Immature natural killer cell (primary cell): ENCODE measurements around the gene GPX2. TPM values are rescaled to one million over a fixed set of nuclear protein-coding genes. Genes with fewer than 3 reads are reported as not detected.
A peak's percentile ranks its signal among the peaks of the same experiment; 100 is the strongest.
"Not testable (repeated sequence)": the region's sequence is repeated elsewhere in the genome, so short reads cannot be mapped to it uniquely, and the experiment has no call there.

ENCODE experiments used
- DNase-seq, 3 donors: peaks; one replicate each; pipeline ENCODE4 v3.0.0; 2022; ENCODE audit warnings: mixed read lengths in 1 of 3
- H3K27ac Mint-ChIP-seq, 6 donors: one replicate each; pipeline ENCODE4 v1.8.0; 2020; ENCODE audit warnings: mixed read lengths in 6 of 6, mild to moderate bottlenecking in 5 of 6, inconsistent platforms in 4 of 6, moderate library complexity in 3 of 6
- H3K27me3 Mint-ChIP-seq, 3 donors: one replicate each; pipeline ENCODE4 v1.8.0; 2020 to 2021; ENCODE audit warnings: low read depth in 3 of 3, mild to moderate bottlenecking in 3 of 3, mixed read lengths in 3 of 3, moderate library complexity in 3 of 3, inconsistent platforms in 1 of 3
- H3K36me3 Mint-ChIP-seq, 3 donors: one replicate each; pipeline ENCODE4 v1.8.0; 2020; ENCODE audit warnings: mixed read lengths in 3 of 3, inconsistent platforms in 2 of 3, mild to moderate bottlenecking in 2 of 3
- H3K4me1 Mint-ChIP-seq, 2 donors: one replicate each; pipeline ENCODE4 v1.8.0; 2020; ENCODE audit warnings: inconsistent platforms in 2 of 2, mild to moderate bottlenecking in 2 of 2, mixed read lengths in 2 of 2, moderate library complexity in 1 of 2
- H3K4me3 Mint-ChIP-seq, 5 donors: one replicate each; pipeline ENCODE4 v1.8.0; 2020; ENCODE audit warnings: mild to moderate bottlenecking in 5 of 5, mixed read lengths in 5 of 5, inconsistent platforms in 3 of 5, moderate library complexity in 3 of 5
- H3K9me3 Mint-ChIP-seq, 6 donors: one replicate each; pipeline ENCODE4 v1.8.0; 2020; ENCODE audit warnings: mild to moderate bottlenecking in 6 of 6, mixed read lengths in 6 of 6, inconsistent platforms in 4 of 6, moderate library complexity in 3 of 6
- polyA plus RNA-seq, 3 donors: library from polyadenylated mRNA; unstranded; fragments of 300-500 nt; fragmentation: Illumina TruSeq; gene quantifications; one replicate each; pipeline ENCODE4 v1.2.3, GENCODE V29; 2021

The GPX2 gene
- polyA plus RNA-seq, 3 donors from 2014 or later, result not detected

GRCh38 chr14:64928239-64929013, 14.1 kb downstream of the GPX2 start:
- peaks cover 21 to 27% of the 10 kb centered on the region in 2 donors for H3K4me1 Mint-ChIP-seq
- peak; percentile 24 to 36 (median 25) for DNase-seq
- H3K36me3 Mint-ChIP-seq, result peaks cover 8 to 37% (median 13%) of the 10 kb centered on the region in 3 donors

GRCh38 chr14:64927031-64927430, 15.5 kb downstream of the GPX2 start:
- peaks cover 8 to 31% (median 13%) of the 10 kb centered on the region in 3 donors for H3K36me3 Mint-ChIP-seq
- peaks cover 26 to 28% of the 10 kb centered on the region in 2 donors for H3K4me1 Mint-ChIP-seq
- DNase-seq, result no peak
- peak overlapping the region; percentile 27 to 77 (median 66) for H3K27ac Mint-ChIP-seq
- no peaks in the 10 kb centered on the region for H3K27me3 Mint-ChIP-seq
- H3K9me3 Mint-ChIP-seq, result no peaks in the 10 kb centered on the region
- no peak overlapping the region for H3K4me3 Mint-ChIP-seq

More at GRCh38 chr14:64928239-64929013, 14.1 kb downstream of the GPX2 start:
- H3K9me3 Mint-ChIP-seq, result no peaks in the 10 kb centered on the region
- no peak overlapping the region for H3K4me3 Mint-ChIP-seq
- H3K27ac Mint-ChIP-seq, result no peak overlapping the region
- no peaks in the 10 kb centered on the region for H3K27me3 Mint-ChIP-seq

- peaks cover 29 to 31% of the 10 kb centered on the region in 2 donors for H3K4me1 Mint-ChIP-seq
- H3K36me3 Mint-ChIP-seq, result peaks cover 8 to 28% (median 13%) of the 10 kb centered on the region in 3 donors
- H3K9me3 Mint-ChIP-seq, result no peaks in the 10 kb centered on the region
- no peak overlapping the region for H3K4me3 Mint-ChIP-seq
- DNase-seq, result no peak
- no peaks in the 10 kb centered on the region for H3K27me3 Mint-ChIP-seq
- peak overlapping the region; percentile 27 to 77 (median 66) for H3K27ac Mint-ChIP-seq
These were observed 16.0 kb downstream of the GPX2 start for GRCh38 chr14:64926398-64926995.

GRCh38 chr14:64923015-64923414, 19.5 kb downstream of the GPX2 start:
- Mint-ChIP-seq H3K4me3 (no peak overlapping the region), H3K27me3 (no peaks in the 10 kb centered on the region), H3K4me1 (peaks cover 36 to 56% of the 10 kb centered on the region in 2 donors), H3K9me3 (no peaks in the 10 kb centered on the region), H3K36me3 (peaks cover 4 to 19% (median 10%) of the 10 kb centered on the region in 3 donors), H3K27ac (no peak overlapping the region)
- DNase-seq, result no peak

- H3K4me1 Mint-ChIP-seq, result peaks cover 40 to 80% of the 10 kb centered on the region in 2 donors
These were observed 22.1 kb downstream of the GPX2 start for GRCh38 chr14:64920465-64920864.

GRCh38 chr14:64919618-64920017, 22.9 kb downstream of the GPX2 start:
- Mint-ChIP-seq H3K36me3 (peaks cover 3 to 12% (median 4%) of the 10 kb centered on the region in 3 donors), H3K27ac (peak overlapping the region in 2 of 6 donors; percentile 53), H3K27me3 (peaks cover 2 to 5% (median 5%) of the 10 kb centered on the region in 3 donors), H3K4me1 (peaks cover 47 to 85% of the 10 kb centered on the region in 2 donors), H3K9me3 (no peaks in the 10 kb centered on the region), H3K4me3 (no peak overlapping the region)
- DNase-seq, result no peak

More at GRCh38 chr14:64920465-64920864, 22.1 kb downstream of the GPX2 start:
- no peak overlapping the region for H3K4me3 Mint-ChIP-seq
- H3K36me3 Mint-ChIP-seq, result peaks cover 4 to 10% (median 6%) of the 10 kb centered on the region in 3 donors
- no peak for DNase-seq
- H3K27ac Mint-ChIP-seq, result peak overlapping the region in 3 of 6 donors; percentile 19 to 57 (median 21)
- no peaks in the 10 kb centered on the region for H3K9me3 Mint-ChIP-seq
- H3K27me3 Mint-ChIP-seq, result no peaks in the 10 kb centered on the region

- H3K4me3 Mint-ChIP-seq, result no peak overlapping the region
- no peak overlapping the region for H3K27ac Mint-ChIP-seq
- no peaks in the 10 kb centered on the region for H3K9me3 Mint-ChIP-seq
- no peak for DNase-seq
- H3K4me1 Mint-ChIP-seq, result peaks cover 45 to 83% of the 10 kb centered on the region in 2 donors
- H3K36me3 Mint-ChIP-seq, result peaks cover 0 to 8% (median 4%) of the 10 kb centered on the region in 3 donors
- peaks cover 6 to 9% (median 9%) of the 10 kb centered on the region in 3 donors for H3K27me3 Mint-ChIP-seq
These were observed 23.3 kb downstream of the GPX2 start for GRCh38 chr14:64919215-64919614.

- no peak for DNase-seq
- Mint-ChIP-seq H3K4me1 (peaks cover 51 to 82% of the 10 kb centered on the region in 2 donors), H3K27ac (peak overlapping the region in 1 of 6 donors; percentile 28), H3K4me3 (no peak overlapping the region), H3K36me3 (peaks cover 0 to 3% (median 0%) of the 10 kb centered on the region in 3 donors), H3K9me3 (no peaks in the 10 kb centered on the region), H3K27me3 (peaks cover 9 to 13% (median 12%) of the 10 kb centered on the region in 3 donors)
These were observed 24.3 kb downstream of the GPX2 start for GRCh38 chr14:64918216-64918615.

GRCh38 chr14:64915797-64916196, 26.7 kb downstream of the GPX2 start:
- peak overlapping the region; percentile 93 to 100 (median 96) for H3K27ac Mint-ChIP-seq
- H3K27me3 Mint-ChIP-seq, result peaks cover 9 to 13% (median 12%) of the 10 kb centered on the region in 3 donors
- H3K36me3 Mint-ChIP-seq, result peaks cover 0 to 3% (median 0%) of the 10 kb centered on the region in 3 donors
- H3K4me1 Mint-ChIP-seq, result peaks cover 46 to 78% of the 10 kb centered on the region in 2 donors
- H3K4me3 Mint-ChIP-seq, result peak overlapping the region; percentile 89 to 94 (median 93)
- DNase-seq, result no peak
- H3K9me3 Mint-ChIP-seq, result no peaks in the 10 kb centered on the region

- peaks cover 42 to 71% of the 10 kb centered on the region in 2 donors for H3K4me1 Mint-ChIP-seq
- DNase-seq, result no peak
These were observed 27.5 kb downstream of the GPX2 start for GRCh38 chr14:64915029-64915424.

GRCh38 chr14:64914237-64915028, 28.1 kb downstream of the GPX2 start, which contains the start of gene CHURC1:
TSS of gene CHURC1 (plus strand) at chr14:64914455. CDS start at chr14:64914496, 41 bp downstream.
- Mint-ChIP-seq H3K27me3 (peaks cover 9 to 15% (median 12%) of the 10 kb centered on the region in 3 donors), H3K9me3 (no peaks in the 10 kb centered on the region), H3K36me3 (peaks cover 0 to 3% (median 0%) of the 10 kb centered on the region in 3 donors), H3K4me1 (peaks cover 40 to 65% of the 10 kb centered on the region in 2 donors), H3K4me3 (peak within 1 kb of the TSS; percentile 89 to 94 (median 93)), H3K27ac (peak within 1 kb of the TSS; percentile 93 to 100 (median 96))
- DNase-seq, result peak; percentile 93 to 94 (median 94)

More at GRCh38 chr14:64915029-64915424, 27.5 kb downstream of the GPX2 start:
- Mint-ChIP-seq H3K27me3 (peaks cover 9 to 13% (median 12%) of the 10 kb centered on the region in 3 donors), H3K36me3 (peaks cover 0 to 3% (median 0%) of the 10 kb centered on the region in 3 donors), H3K4me3 (peak overlapping the region; percentile 89 to 94 (median 93)), H3K27ac (peak overlapping the region; percentile 93 to 100 (median 96)), H3K9me3 (no peaks in the 10 kb centered on the region)

GRCh38 chr14:64913477-64913876, 29.1 kb downstream of the GPX2 start:
- Mint-ChIP-seq H3K27ac (peak overlapping the region; percentile 93 to 100 (median 96)), H3K4me3 (peak overlapping the region; percentile 89 to 94 (median 93)), H3K27me3 (peaks cover 9 to 15% (median 13%) of the 10 kb centered on the region in 3 donors), H3K4me1 (peaks cover 36 to 58% of the 10 kb centered on the region in 2 donors)
- DNase-seq, H3K36me3 Mint-ChIP-seq, H3K9me3 Mint-ChIP-seq: not testable (repeated sequence)

GRCh38 chr14:64912261-64912660, 30.3 kb downstream of the GPX2 start:
- H3K9me3 Mint-ChIP-seq, result no peaks in the 10 kb centered on the region
- H3K36me3 Mint-ChIP-seq, result peaks cover 0 to 3% (median 0%) of the 10 kb centered on the region in 3 donors
- H3K4me1 Mint-ChIP-seq, result peaks cover 27 to 46% of the 10 kb centered on the region in 2 donors
- DNase-seq, result peak in 2 of 3 donors; percentile 5 to 17
- peaks cover 9 to 17% (median 15%) of the 10 kb centered on the region in 3 donors for H3K27me3 Mint-ChIP-seq
- H3K4me3 Mint-ChIP-seq, result no peak overlapping the region
- H3K27ac Mint-ChIP-seq, result peak overlapping the region in 3 of 6 donors; percentile 1 to 80 (median 66)
